Uterus (tissue), 4 donors: Measurements from ENCODE around the gene PNP. TPM values are rescaled to one million over a fixed set of nuclear protein-coding genes. Genes with fewer than 3 reads are reported as not detected.

Experiments used
- DNase-seq, 2 donors: peaks; one replicate each; pipeline ENCODE4 v3.0.0-alpha.2; 2019 to 2020
- H3K27ac ChIP-seq, 2 donors: fragments of 200-600 bp; sonication (generic); 1 replicate in 1 of 2; 2 replicates in 1 of 2; pipeline ENCODE4 v1.5.1; 2016 to 2018
- H3K27me3 ChIP-seq, 2 donors: fragments of 200-600 bp; sonication (generic); one replicate each; pipeline ENCODE4 v1.5.1; 2018 to 2019; ENCODE audit warnings: control low read depth in 1 of 2
- H3K36me3 ChIP-seq, 2 donors: fragments of 200-600 bp; sonication (generic); one replicate each; pipeline ENCODE4 v1.5.1; 2019; ENCODE audit warnings: control low read depth in 1 of 2
- H3K4me1 ChIP-seq, 2 donors: fragments of 200-600 bp; sonication (generic); one replicate each; pipeline ENCODE4 v1.5.1; 2018 to 2019; ENCODE audit warnings: control low read depth in 1 of 2
- H3K4me3 ChIP-seq, 2 donors: fragments of 200-600 bp; sonication (generic); 1 replicate in 1 of 2; 2 replicates in 1 of 2; pipeline ENCODE4 v1.5.1; 2018 to 2019; ENCODE audit warnings: mild to moderate bottlenecking in 1 of 2
- H3K9me3 ChIP-seq, 2 donors: fragments of 200-600 bp; sonication (generic); one replicate each; pipeline ENCODE4 v1.5.1; 2019; ENCODE audit warnings: control low read depth in 1 of 2
- POLR2A ChIP-seq, 2 donors: fragments of 450-650 bp; IDR thresholded peaks; one replicate each; pipeline ENCODE4 v1.6.1; 2016; ENCODE audit warnings: antibody characterized with exemption in 2 of 2, mild to moderate bottlenecking in 1 of 2, moderate library complexity in 1 of 2
- intact Hi-C: fragments of 100-400 bp; cut with DNase I; formaldehyde crosslinking; loops from one replicate; pipeline ENCODE4 v1.15.1; 2023; ENCODE audit warnings: low total_unique reads
- total RNA-seq, 4 donors: library from RNA; depleted of rRNA in 3 of 4; stranded (reverse); fragments of >200 nt in 3 of 4; gene quantifications; one replicate each; pipeline versions ENCODE4 v1.1.0 to v1.2.4, GENCODE V29; 2014 to 2023
- TF ChIP-seq, protein P1 (sequence below), 4 experiments: fragments of 200-600 bp in 2 of 4; fragments of 450-650 bp in 2 of 4; sonication (generic) in 2 of 4; IDR thresholded peaks; one replicate each; pipeline ENCODE4 v1.5.1; 2016 to 2019; ENCODE audit warnings: antibody characterized with exemption in 4 of 4, mild to moderate bottlenecking in 2 of 4, moderate library complexity in 1 of 4
- donor health status: DM: yes; HTN: yes; CAD: no.

PNP gene
- total RNA-seq, 4 donors from 2014 or later = 12.7 to 46.9 (median 14.3) TPM

DNA sequence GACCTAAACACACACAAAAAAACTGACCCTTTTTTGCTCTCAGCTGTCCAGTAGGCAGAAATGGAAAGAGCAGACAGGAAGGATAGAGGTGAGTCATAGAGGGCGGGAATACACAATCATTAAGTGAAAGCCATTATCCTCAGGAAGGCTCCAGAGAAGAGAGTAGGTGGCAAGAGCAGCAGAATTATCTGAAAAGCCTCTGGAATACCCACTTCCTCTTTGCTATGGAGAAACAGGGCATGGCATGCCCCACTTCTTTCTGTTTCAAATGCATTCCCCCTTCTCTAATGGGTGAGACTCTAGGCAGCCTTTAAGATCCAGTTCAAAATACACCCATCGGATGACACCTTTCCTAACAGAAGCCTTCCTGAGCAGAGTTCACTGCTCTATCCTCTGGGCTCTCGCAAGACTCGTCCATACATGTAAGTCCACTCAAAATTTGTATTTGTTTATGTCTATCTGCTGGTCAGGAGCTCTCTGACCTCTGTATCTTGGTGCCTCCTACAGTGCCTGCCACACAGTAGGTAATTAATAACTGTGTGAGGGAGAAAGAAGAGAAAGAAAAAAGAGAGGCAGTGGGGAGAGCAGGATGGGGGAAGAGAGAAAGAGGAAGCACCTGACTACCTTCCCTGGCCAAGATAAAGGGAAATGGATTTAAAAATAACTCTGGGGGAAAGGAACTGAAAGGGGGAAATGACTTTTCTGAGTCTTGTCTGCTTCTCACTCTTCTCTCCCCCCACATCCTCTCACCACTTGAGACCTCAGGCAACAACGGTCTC, 41.8 kb upstream of the PNP start:
- Histone ChIP-seq H3K27ac (no peak overlapping the region), H3K4me3 (no peak overlapping the region), H3K9me3 (no peaks in the 10 kb centered on the region), H3K36me3 (no peaks in the 10 kb centered on the region), H3K27me3 (no peaks in the 10 kb centered on the region), H3K4me1 (no peaks in the 10 kb centered on the region)
- no peak for DNase-seq
- no peak for TF ChIP-seq POLR2A (IDR thresholded peaks at IDR 0.05)
- TF ChIP-seq, protein P1, sequence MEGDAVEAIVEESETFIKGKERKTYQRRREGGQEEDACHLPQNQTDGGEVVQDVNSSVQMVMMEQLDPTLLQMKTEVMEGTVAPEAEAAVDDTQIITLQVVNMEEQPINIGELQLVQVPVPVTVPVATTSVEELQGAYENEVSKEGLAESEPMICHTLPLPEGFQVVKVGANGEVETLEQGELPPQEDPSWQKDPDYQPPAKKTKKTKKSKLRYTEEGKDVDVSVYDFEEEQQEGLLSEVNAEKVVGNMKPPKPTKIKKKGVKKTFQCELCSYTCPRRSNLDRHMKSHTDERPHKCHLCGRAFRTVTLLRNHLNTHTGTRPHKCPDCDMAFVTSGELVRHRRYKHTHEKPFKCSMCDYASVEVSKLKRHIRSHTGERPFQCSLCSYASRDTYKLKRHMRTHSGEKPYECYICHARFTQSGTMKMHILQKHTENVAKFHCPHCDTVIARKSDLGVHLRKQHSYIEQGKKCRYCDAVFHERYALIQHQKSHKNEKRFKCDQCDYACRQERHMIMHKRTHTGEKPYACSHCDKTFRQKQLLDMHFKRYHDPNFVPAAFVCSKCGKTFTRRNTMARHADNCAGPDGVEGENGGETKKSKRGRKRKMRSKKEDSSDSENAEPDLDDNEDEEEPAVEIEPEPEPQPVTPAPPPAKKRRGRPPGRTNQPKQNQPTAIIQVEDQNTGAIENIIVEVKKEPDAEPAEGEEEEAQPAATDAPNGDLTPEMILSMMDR (IDR thresholded peaks at IDR 0.05) = no peak
- intact Hi-C loops = no loop called here

DNA sequence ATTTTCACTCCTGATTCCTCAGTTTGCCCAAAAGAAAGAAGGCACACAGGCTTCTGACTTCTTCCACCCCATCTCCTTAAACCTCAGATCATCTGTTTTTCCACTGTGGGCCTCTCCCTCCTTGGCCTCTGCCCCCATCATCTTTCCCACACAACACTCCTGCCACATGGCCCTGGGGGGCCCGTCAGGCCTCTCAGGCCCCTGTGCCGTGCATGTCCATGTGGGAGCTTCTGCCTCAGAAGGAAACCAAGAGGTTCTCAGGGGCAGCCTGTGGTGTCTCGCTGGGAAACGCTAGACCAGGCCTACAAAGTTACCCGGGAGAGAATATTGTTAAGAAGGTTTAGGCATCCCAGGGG, 41.2 kb upstream of the PNP start:
- no peaks in the 10 kb centered on the region for H3K36me3 ChIP-seq
- H3K27me3 ChIP-seq = no peaks in the 10 kb centered on the region
- H3K4me3 ChIP-seq = no peak overlapping the region
- TF ChIP-seq, protein P1 (IDR thresholded peaks at IDR 0.05) = no peak
- no peak for DNase-seq
- no peak overlapping the region for H3K27ac ChIP-seq
- H3K4me1 ChIP-seq = no peaks in the 10 kb centered on the region
- intact Hi-C loops = no loop called here
- no peaks in the 10 kb centered on the region for H3K9me3 ChIP-seq

DNA sequence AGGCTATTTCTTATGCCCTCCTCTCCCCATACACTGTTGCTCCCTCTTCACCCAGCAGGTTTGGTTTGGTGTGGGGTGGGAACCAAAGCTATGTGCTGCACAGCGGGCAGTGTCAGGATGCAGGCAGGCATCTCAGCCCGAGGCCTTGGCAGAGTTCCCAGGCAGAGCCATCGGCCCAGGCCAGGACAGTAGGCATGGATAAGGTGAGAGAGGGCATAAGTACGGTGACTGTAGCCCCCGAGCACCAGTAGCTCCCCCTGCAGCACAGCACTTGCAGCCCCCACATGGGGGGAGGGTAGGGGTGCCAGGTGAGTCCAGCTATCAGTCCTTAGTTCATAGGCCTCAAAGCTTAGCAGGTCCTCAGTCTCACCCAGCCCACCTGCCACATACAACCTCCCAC, 40.4 kb upstream of the PNP start:
- no peaks in the 10 kb centered on the region for H3K4me1 ChIP-seq
- DNase-seq = no peak
- H3K27me3 ChIP-seq = no peaks in the 10 kb centered on the region
- intact Hi-C loops = no loop called here
- no peaks in the 10 kb centered on the region for H3K9me3 ChIP-seq
- no peaks in the 10 kb centered on the region for H3K36me3 ChIP-seq
- TF ChIP-seq, protein P1 (IDR thresholded peaks at IDR 0.05) = no peak
- no peak for TF ChIP-seq POLR2A (IDR thresholded peaks at IDR 0.05)
- no peak overlapping the region for H3K4me3 ChIP-seq
- no peak overlapping the region for H3K27ac ChIP-seq

DNA sequence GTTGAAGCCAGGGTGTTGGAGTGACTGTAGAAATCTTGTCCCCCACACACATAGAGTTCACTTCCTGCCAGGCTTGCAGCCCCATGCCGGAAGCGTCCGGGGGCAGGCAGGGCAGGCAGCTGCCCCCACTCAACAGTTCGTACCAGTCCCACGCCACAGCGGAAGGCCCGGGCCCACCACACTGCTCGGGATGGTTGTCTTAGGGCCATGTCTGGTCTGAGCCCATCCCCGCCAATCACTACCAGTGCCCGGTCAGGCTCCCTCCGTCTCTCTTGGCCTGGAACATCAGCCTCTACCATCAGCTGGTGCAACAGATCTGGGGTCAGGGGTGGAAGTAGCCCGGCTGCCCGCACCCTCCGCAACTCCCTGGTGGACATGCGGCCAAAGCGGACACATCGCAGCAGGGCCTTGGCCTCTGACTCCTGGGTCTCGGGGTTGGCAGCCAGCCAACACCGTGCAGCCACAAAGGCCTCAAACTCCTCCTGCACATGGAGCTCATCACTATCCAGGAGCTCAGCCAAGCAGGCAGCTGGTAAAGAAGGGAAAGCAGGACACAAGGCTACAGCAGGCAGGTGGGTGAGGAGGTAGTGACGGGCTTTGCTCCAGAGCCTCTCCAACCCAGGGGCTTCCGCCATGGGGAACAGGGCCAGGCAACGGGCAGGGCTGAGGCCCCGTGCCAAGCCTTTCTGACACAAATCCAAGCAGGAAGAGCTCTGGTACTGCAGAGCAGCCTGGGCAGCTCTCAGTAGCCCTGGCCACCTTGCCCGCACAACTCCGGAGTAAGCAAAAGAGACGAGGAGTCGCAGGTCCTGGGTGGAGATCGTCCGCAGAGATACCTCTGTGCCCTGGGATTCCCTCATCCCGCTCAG, 39.2 kb upstream of the PNP start:
- no peak for DNase-seq

More for the DNA sequence above, 39.2 kb upstream of the PNP start:
- H3K27ac ChIP-seq = no peak overlapping the region
- H3K27me3 ChIP-seq = no peaks in the 10 kb centered on the region
- no peak overlapping the region for H3K4me3 ChIP-seq
- no peaks in the 10 kb centered on the region for H3K9me3 ChIP-seq
- H3K4me1 ChIP-seq = no peaks in the 10 kb centered on the region
- intact Hi-C loops = no loop called here
- TF ChIP-seq POLR2A (IDR thresholded peaks at IDR 0.05) = no peak
- TF ChIP-seq, protein P1 (IDR thresholded peaks at IDR 0.05) = no peak
- no peaks in the 10 kb centered on the region for H3K36me3 ChIP-seq
